Activated CD4-positive, alpha-beta T cell treated with anti-CD3 and anti-CD28 coated beads, Interleukin-2, amount 50 U/mL, for 24 hours (primary cell): ENCODE results near the gene PMP22.
"Not testable (repeated sequence)": the region's sequence is repeated elsewhere in the genome, so short reads cannot be mapped to it uniquely, and the experiment has no call there.

Source experiments
- DNase-seq, 2 donors: peaks; one replicate each; pipeline ENCODE4 v3.0.0-alpha.2; 2020; ENCODE audit warnings: low read depth in 1 of 2, low spot score in 1 of 2

Gene PMP22

GRCh38 chr17:15257258-15257788, 7.8 kb downstream of the PMP22 start:
- DNase-seq: peak; percentile 17 to 59

GRCh38 chr17:15256689-15257088, 8.4 kb downstream of the PMP22 start:
- no peak for DNase-seq

GRCh38 chr17:15255713-15256454, 9.2 kb downstream of the PMP22 start:
- DNase-seq: no peak

- DNase-seq: no peak
Observed at GRCh38 chr17:15250135-15250860, 14.8 kb downstream of the PMP22 start.

- DNase-seq: no peak
Observed at GRCh38 chr17:15249487-15249886, 15.6 kb downstream of the PMP22 start.

GRCh38 chr17:15247891-15248529, 17.1 kb downstream of the PMP22 start:
- DNase-seq: no peak

GRCh38 chr17:15245054-15245453, 20.1 kb downstream of the PMP22 start:
- DNase-seq: no peak

GRCh38 chr17:15240644-15241043, 24.5 kb downstream of the PMP22 start:
- no peak for DNase-seq

- DNase-seq: no peak
Observed at GRCh38 chr17:15239491-15239890, 25.6 kb downstream of the PMP22 start.

- no peak for DNase-seq
Observed at GRCh38 chr17:15238676-15239422, 26.3 kb downstream of the PMP22 start.

GRCh38 chr17:15238057-15238456, 27.1 kb downstream of the PMP22 start:
- no peak for DNase-seq

GRCh38 chr17:15237106-15237425, 28.1 kb downstream of the PMP22 start:
- DNase-seq: no peak

- no peak for DNase-seq
Observed at GRCh38 chr17:15236281-15237105, 28.6 kb downstream of the PMP22 start.

- no peak for DNase-seq
Observed at GRCh38 chr17:15233971-15234370, 31.2 kb downstream of the PMP22 start.

- DNase-seq: no peak
Observed at GRCh38 chr17:15233022-15233805, 31.9 kb downstream of the PMP22 start.

GRCh38 chr17:15232517-15232915, 32.6 kb downstream of the PMP22 start:
- DNase-seq: no peak

- DNase-seq: no peak
Observed at GRCh38 chr17:15231851-15232516, 33.1 kb downstream of the PMP22 start.

- DNase-seq: no peak
Observed at GRCh38 chr17:15230866-15231265, 34.3 kb downstream of the PMP22 start.

- not testable (repeated sequence) for DNase-seq
Observed at GRCh38 chr17:15221827-15222226, 43.3 kb downstream of the PMP22 start.
